Liver (tissue), 6 donors: ENCODE measurements around the gene C19orf53. TPM values are rescaled to one million over a fixed set of nuclear protein-coding genes. Genes with fewer than 3 reads are reported as not detected.

Experiments
- RXRA ChIP-seq, 2 donors: IDR thresholded peaks; 2 replicates each; pipeline ENCODE4 v1.6.1; 2017 to 2018; ENCODE audit warnings: antibody characterized with exemption in 2 of 2, mild to moderate bottlenecking in 1 of 2
- polyA plus RNA-seq, 2 donors: library from polyadenylated mRNA; stranded (reverse) in 1 of 2; unstranded in 1 of 2; fragments of 200-250 nt in 1 of 2; fragments of >200 nt in 1 of 2; fragmentation: Nextera tagmentation in 1 of 2; extraction: Ambion mirVana in 1 of 2; gene quantifications; one replicate each; pipeline versions ENCODE4 v1.2.1 to v1.2.3, GENCODE V29; 2013 to 2015
- small RNA-seq: library from RNA; depleted of rRNA; stranded (forward); fragments of <200 nt; gene quantifications from one replicate; pipeline ENCODE3, GENCODE V24; 2014
- total RNA-seq, 2 donors: library from RNA; depleted of rRNA; stranded (reverse); fragments of >200 nt; gene quantifications; one replicate each; pipeline ENCODE4 v1.2.3, GENCODE V29; 2014
- TF ChIP-seq, protein P1 (sequence below): IDR thresholded peaks from 2 replicates; pipeline ENCODE4 v1.6.1; 2016; ENCODE audit warnings: antibody characterized with exemption
- TF ChIP-seq, protein P2 (sequence below): fragments of 150-350 bp; IDR thresholded peaks from 2 replicates; pipeline ENCODE4 v1.5.1; 2017; ENCODE audit warnings: improper control_type of control experiment, low read depth, low read length; ENCODE audit not compliant: missing input control
- donor health status: healthy.
- donor health status: healthy.
- donor health status: healthy.

The C19orf53 gene
- total and polyA plus RNA-seq, 4 donors = 18.5 to 88.5 (median 59.5) TPM

DNA sequence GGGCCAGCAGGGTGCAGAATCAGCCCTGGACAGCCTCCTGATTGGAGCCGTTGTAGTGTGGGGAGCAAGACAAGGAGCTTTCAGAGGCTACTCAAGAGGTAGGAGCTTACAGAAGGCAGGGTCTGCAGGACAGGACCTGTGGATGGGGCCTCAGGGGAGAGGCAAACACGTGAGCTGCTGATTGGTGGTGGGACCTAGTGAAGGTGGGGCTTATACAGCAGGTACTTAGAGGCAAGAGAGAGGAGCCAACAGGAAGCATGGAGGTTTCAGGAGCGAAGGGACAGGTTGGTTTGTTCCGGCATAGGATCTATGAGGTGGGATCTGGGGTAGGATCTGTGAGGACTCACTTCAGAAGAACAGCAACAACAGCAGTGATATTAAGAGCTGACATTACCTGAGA, 53.4 kb downstream of the C19orf53 start (continued):
- TF ChIP-seq, protein P1, sequence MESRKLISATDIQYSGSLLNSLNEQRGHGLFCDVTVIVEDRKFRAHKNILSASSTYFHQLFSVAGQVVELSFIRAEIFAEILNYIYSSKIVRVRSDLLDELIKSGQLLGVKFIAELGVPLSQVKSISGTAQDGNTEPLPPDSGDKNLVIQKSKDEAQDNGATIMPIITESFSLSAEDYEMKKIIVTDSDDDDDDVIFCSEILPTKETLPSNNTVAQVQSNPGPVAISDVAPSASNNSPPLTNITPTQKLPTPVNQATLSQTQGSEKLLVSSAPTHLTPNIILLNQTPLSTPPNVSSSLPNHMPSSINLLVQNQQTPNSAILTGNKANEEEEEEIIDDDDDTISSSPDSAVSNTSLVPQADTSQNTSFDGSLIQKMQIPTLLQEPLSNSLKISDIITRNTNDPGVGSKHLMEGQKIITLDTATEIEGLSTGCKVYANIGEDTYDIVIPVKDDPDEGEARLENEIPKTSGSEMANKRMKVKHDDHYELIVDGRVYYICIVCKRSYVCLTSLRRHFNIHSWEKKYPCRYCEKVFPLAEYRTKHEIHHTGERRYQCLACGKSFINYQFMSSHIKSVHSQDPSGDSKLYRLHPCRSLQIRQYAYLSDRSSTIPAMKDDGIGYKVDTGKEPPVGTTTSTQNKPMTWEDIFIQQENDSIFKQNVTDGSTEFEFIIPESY = no peak
- TF ChIP-seq, protein P2, sequence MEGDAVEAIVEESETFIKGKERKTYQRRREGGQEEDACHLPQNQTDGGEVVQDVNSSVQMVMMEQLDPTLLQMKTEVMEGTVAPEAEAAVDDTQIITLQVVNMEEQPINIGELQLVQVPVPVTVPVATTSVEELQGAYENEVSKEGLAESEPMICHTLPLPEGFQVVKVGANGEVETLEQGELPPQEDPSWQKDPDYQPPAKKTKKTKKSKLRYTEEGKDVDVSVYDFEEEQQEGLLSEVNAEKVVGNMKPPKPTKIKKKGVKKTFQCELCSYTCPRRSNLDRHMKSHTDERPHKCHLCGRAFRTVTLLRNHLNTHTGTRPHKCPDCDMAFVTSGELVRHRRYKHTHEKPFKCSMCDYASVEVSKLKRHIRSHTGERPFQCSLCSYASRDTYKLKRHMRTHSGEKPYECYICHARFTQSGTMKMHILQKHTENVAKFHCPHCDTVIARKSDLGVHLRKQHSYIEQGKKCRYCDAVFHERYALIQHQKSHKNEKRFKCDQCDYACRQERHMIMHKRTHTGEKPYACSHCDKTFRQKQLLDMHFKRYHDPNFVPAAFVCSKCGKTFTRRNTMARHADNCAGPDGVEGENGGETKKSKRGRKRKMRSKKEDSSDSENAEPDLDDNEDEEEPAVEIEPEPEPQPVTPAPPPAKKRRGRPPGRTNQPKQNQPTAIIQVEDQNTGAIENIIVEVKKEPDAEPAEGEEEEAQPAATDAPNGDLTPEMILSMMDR = no peak
- TF ChIP-seq RXRA (IDR thresholded peaks at IDR 0.05) = no peak

Small RNA genes lying within 50 kb of the gene (small RNA-seq; reads per million reads assigned to genes)
- gene RN7SL619P = not detected

Other genes starting within 250 kb of the C19orf53 start
- 10 to 100 TPM; 17.1 to 50.0 TPM for gene MRI1, start 9.9 kb upstream of the C19orf53 start, total RNA-seq
- gene MRI1, start 9.9 kb upstream of the C19orf53 start, polyA plus RNA-seq = 10 to 100 TPM; 16.3 to 18.2 TPM
- 1 to 10 TPM; 1.6 to 2.2 TPM for gene ZSWIM4, start 21.0 kb downstream of the C19orf53 start, total RNA-seq
- under 1 TPM; 0.14 to 0.75 TPM for gene ZSWIM4, start 21.0 kb downstream of the C19orf53 start, polyA plus RNA-seq
- gene NANOS3, start 102.7 kb downstream of the C19orf53 start, total RNA-seq = not detected
- not detected for gene NANOS3, start 102.7 kb downstream of the C19orf53 start, polyA plus RNA-seq
- gene BRME1, start 131.7 kb downstream of the C19orf53 start, total RNA-seq = 1 to 10 TPM in 1 of 2 donors, under 1 TPM in 1; 0.42 to 5.3 TPM
- gene BRME1, start 131.7 kb downstream of the C19orf53 start, polyA plus RNA-seq = under 1 TPM; 0.46 to 0.51 TPM
- gene CC2D1A, start 131.7 kb downstream of the C19orf53 start, total RNA-seq = 10 to 100 TPM in 1 of 2 donors, 1 to 10 TPM in 1; 7.4 to 12.0 TPM
- gene CC2D1A, start 131.7 kb downstream of the C19orf53 start, polyA plus RNA-seq = 10 to 100 TPM in 1 of 2 donors, 1 to 10 TPM in 1; 8.4 to 11.5 TPM
- not detected for gene PODNL1, start 164.0 kb downstream of the C19orf53 start, total RNA-seq
- gene PODNL1, start 164.0 kb downstream of the C19orf53 start, polyA plus RNA-seq = under 1 TPM in 1 of 2 donors, not detected in 1; 0.30 TPM
- gene DCAF15, start 178.1 kb downstream of the C19orf53 start, total RNA-seq = 10 to 100 TPM in 1 of 2 donors, 1 to 10 TPM in 1; 3.8 to 10.4 TPM
- 1 to 10 TPM; 2.6 to 7.3 TPM for gene DCAF15, start 178.1 kb downstream of the C19orf53 start, polyA plus RNA-seq
- 1 to 10 TPM; 3.7 to 5.6 TPM for gene RFX1, start 231.9 kb downstream of the C19orf53 start, total RNA-seq
- gene RFX1, start 231.9 kb downstream of the C19orf53 start, polyA plus RNA-seq = 1 to 10 TPM; 1.8 to 3.3 TPM